Liver (tissue), 9 donors: Measurements from ENCODE around the gene NKAPL. TPM values are rescaled to one million over a fixed set of nuclear protein-coding genes. Genes with fewer than 3 reads are reported as not detected.

ENCODE experiments used
- DNase-seq: peaks from one replicate; pipeline ENCODE4 v3.0.0-alpha.2; 2017; ENCODE audit warnings: low spot score
- H3K27ac ChIP-seq, 2 donors: one replicate each; pipeline ENCODE4 v1.7.0; 2013; ENCODE audit warnings: inconsistent platforms in 2 of 2, low read length in 2 of 2, control low read depth in 1 of 2, low read depth in 1 of 2, mild to moderate bottlenecking in 1 of 2
- H3K27me3 ChIP-seq, 4 donors: one replicate each; pipeline versions ENCODE4 v1.6.1 to v1.7.0; 2013; ENCODE audit warnings: low read length in 3 of 4, inconsistent platforms in 1 of 4, mild to moderate bottlenecking in 1 of 4, moderate library complexity in 1 of 4; ENCODE audit not compliant: control insufficient read depth in 4 of 4, insufficient read depth in 4 of 4
- H3K36me3 ChIP-seq, 4 donors: one replicate each; pipeline versions ENCODE4 v1.6.1 to v1.7.0; 2013; ENCODE audit warnings: low read length in 3 of 4, mild to moderate bottlenecking in 3 of 4, low read depth in 1 of 4, moderate library complexity in 1 of 4; ENCODE audit not compliant: control insufficient read depth in 4 of 4, insufficient read depth in 3 of 4
- H3K4me1 ChIP-seq, 4 donors: one replicate each; pipeline versions ENCODE4 v1.6.1 to v1.7.0; 2013; ENCODE audit warnings: low read length in 3 of 4, mild to moderate bottlenecking in 3 of 4, moderate library complexity in 1 of 4; ENCODE audit not compliant: control insufficient read depth in 4 of 4, insufficient read depth in 4 of 4
- H3K4me3 ChIP-seq, 3 donors: one replicate each; pipeline versions ENCODE4 v1.6.1 to v1.7.0; 2013; ENCODE audit warnings: low read length in 3 of 3, control low read depth in 1 of 3, low read depth in 1 of 3, mild to moderate bottlenecking in 1 of 3
- H3K9ac ChIP-seq, 2 donors: one replicate each; pipeline ENCODE4 v1.7.0; 2013; ENCODE audit warnings: low read length in 2 of 2, mild to moderate bottlenecking in 2 of 2, moderate library complexity in 2 of 2, control low read depth in 1 of 2, low read depth in 1 of 2
- H3K9me3 ChIP-seq, 4 donors: one replicate each; pipeline versions ENCODE4 v1.6.1 to v1.7.0; 2013; ENCODE audit warnings: low read length in 3 of 4; ENCODE audit not compliant: control insufficient read depth in 4 of 4
- ATF3 ChIP-seq: IDR thresholded peaks from 2 replicates; pipeline ENCODE4 v1.6.1; 2016; ENCODE audit warnings: antibody characterized with exemption
- CTCF ChIP-seq: fragments of 150-350 bp; IDR thresholded peaks from 2 replicates; pipeline ENCODE4 v1.5.1; 2017; ENCODE audit warnings: improper control_type of control experiment, low read depth, low read length; ENCODE audit not compliant: missing input control
- EGR1 ChIP-seq, 2 donors: IDR thresholded peaks; 2 replicates each; pipeline ENCODE4 v1.6.1; 2016 to 2018; ENCODE audit warnings: antibody characterized with exemption in 2 of 2, low read depth in 2 of 2
- FOXA1 ChIP-seq: IDR thresholded peaks from 2 replicates; pipeline ENCODE4 v1.6.1; 2016; ENCODE audit warnings: antibody characterized with exemption
- FOXA2 ChIP-seq: IDR thresholded peaks from 2 replicates; pipeline ENCODE4 v1.6.1; 2016; ENCODE audit warnings: antibody characterized with exemption
- GABPA ChIP-seq, 2 donors: IDR thresholded peaks in 1 of 2; conservative IDR thresholded peaks in 1 of 2; 2 replicates each; pipeline ENCODE4 v1.6.1; 2016; ENCODE audit warnings: antibody characterized with exemption in 2 of 2, mild to moderate bottlenecking in 1 of 2, moderate library complexity in 1 of 2
- HNF4G ChIP-seq: IDR thresholded peaks from 2 replicates; pipeline ENCODE4 v1.6.1; 2016; ENCODE audit warnings: antibody characterized with exemption
- JUND ChIP-seq, 2 donors: IDR thresholded peaks; 2 replicates each; pipeline ENCODE4 v1.6.1; 2016; ENCODE audit warnings: antibody characterized with exemption in 2 of 2
- MAX ChIP-seq: IDR thresholded peaks from 2 replicates; pipeline ENCODE4 v1.6.1; 2016; ENCODE audit warnings: antibody characterized with exemption
- NR2F2 ChIP-seq: IDR thresholded peaks from 2 replicates; pipeline ENCODE4 v1.6.1; 2016; ENCODE audit warnings: antibody characterized with exemption
- RAD21 ChIP-seq, 2 donors: IDR thresholded peaks; 2 replicates each; pipeline ENCODE4 v1.6.1; 2016; ENCODE audit warnings: antibody characterized with exemption in 2 of 2, mild to moderate bottlenecking in 2 of 2
- REST ChIP-seq: IDR thresholded peaks from 2 replicates; pipeline ENCODE4 v1.6.1; 2016; ENCODE audit warnings: antibody characterized with exemption, mild to moderate bottlenecking
- RXRA ChIP-seq, 2 donors: IDR thresholded peaks; 2 replicates each; pipeline ENCODE4 v1.6.1; 2017 to 2018; ENCODE audit warnings: antibody characterized with exemption in 2 of 2, mild to moderate bottlenecking in 1 of 2
- SP1 ChIP-seq: IDR thresholded peaks from 2 replicates; pipeline ENCODE4 v1.6.1; 2018; ENCODE audit warnings: antibody characterized with exemption, mild to moderate bottlenecking
- TAF1 ChIP-seq: conservative IDR thresholded peaks from 2 replicates; pipeline ENCODE4 v1.6.1; 2016; ENCODE audit warnings: antibody characterized with exemption, mild to moderate bottlenecking
- YY1 ChIP-seq: IDR thresholded peaks from 2 replicates; pipeline ENCODE4 v1.6.1; 2016; ENCODE audit warnings: antibody characterized with exemption, mild to moderate bottlenecking
- ZBTB33 ChIP-seq: IDR thresholded peaks from 2 replicates; pipeline ENCODE4 v1.6.1; 2016; ENCODE audit warnings: antibody characterized with exemption
- WGBS: extraction: QIAGEN DNeasy Blood & Tissue Kit; methylation state at CpG from one replicate; pipeline ENCODE4 v1.1.7; 2013; 5-methylcytosine and 5-hydroxymethylcytosine counted together
- polyA plus RNA-seq, 2 donors: library from polyadenylated mRNA; stranded (reverse) in 1 of 2; unstranded in 1 of 2; fragments of 200-250 nt in 1 of 2; fragments of >200 nt in 1 of 2; fragmentation: Nextera tagmentation in 1 of 2; extraction: Ambion mirVana in 1 of 2; gene quantifications; one replicate each; pipeline versions ENCODE4 v1.2.1 to v1.2.3, GENCODE V29; 2013 to 2015
- total RNA-seq, 2 donors: library from RNA; depleted of rRNA; stranded (reverse); fragments of >200 nt; gene quantifications; one replicate each; pipeline ENCODE4 v1.2.3, GENCODE V29; 2014
- donor health status: healthy.
- donor health status: healthy.
- donor health status: healthy.
- donor health status: healthy.
- donor health status: healthy.

NKAPL gene
- total and polyA plus RNA-seq, 4 donors, result 0.22 to 0.61 (median 0.57) TPM

- H3K9me3 ChIP-seq, result peaks cover 0 to 6% (median 3%) of the 10 kb centered on the region in 4 donors
- H3K4me3 ChIP-seq, result no peak overlapping the region
- no peak for DNase-seq
- H3K27ac ChIP-seq, result no peak overlapping the region
- H3K27me3 ChIP-seq, result no peaks in the 10 kb centered on the region
- H3K9ac ChIP-seq, result no peak overlapping the region
- TF ChIP-seq ATF3 (no peak), MAX (no peak)
- WGBS, result 0% methylated on average over 1 of the region's 1 CpG
- peaks cover 0 to 6% (median 5%) of the 10 kb centered on the region in 4 donors for H3K4me1 ChIP-seq
- H3K36me3 ChIP-seq, result no peaks in the 10 kb centered on the region
These were observed 2.1 kb upstream of the NKAPL start for GRCh38 chr6:28257042-28257441.

- no peaks in the 10 kb centered on the region for H3K27me3 ChIP-seq
- no peak for DNase-seq
- no peak overlapping the region for H3K9ac ChIP-seq
- H3K4me3 ChIP-seq, result no peak overlapping the region
- peaks cover 3 to 13% (median 10%) of the 10 kb centered on the region in 4 donors for H3K4me1 ChIP-seq
- WGBS, result 57% methylated on average over 2 of the region's 2 CpGs
- TF ChIP-seq REST, result no peak
- TF ChIP-seq NR2F2, result no peak
- TF ChIP-seq YY1, result no peak
- TF ChIP-seq SP1, result no peak
- no peak for TF ChIP-seq JUND (IDR thresholded peaks at IDR 0.05)
- no peak for TF ChIP-seq CTCF
- TF ChIP-seq ZBTB33, result no peak
- no peak for TF ChIP-seq RAD21 (IDR thresholded peaks at IDR 0.05)
- TF ChIP-seq FOXA1, result no peak
- TF ChIP-seq FOXA2, result no peak
- TF ChIP-seq HNF4G, result no peak
- no peak for TF ChIP-seq RXRA (IDR thresholded peaks at IDR 0.05)
- no peak for TF ChIP-seq ATF3
- TF ChIP-seq TAF1, result no peak
- no peak for TF ChIP-seq EGR1 (IDR thresholded peaks at IDR 0.05; ENCODE audit: low read depth in 2 of 2)
- TF ChIP-seq GABPA (IDR thresholded peaks at IDR 0.05 in 1 of 2, conservative IDR thresholded peaks at IDR 0.05 in 1 of 2), result no peak
- H3K36me3 ChIP-seq, result no peaks in the 10 kb centered on the region
- H3K27ac ChIP-seq, result no peak overlapping the region
- peaks cover 0 to 6% (median 3%) of the 10 kb centered on the region in 4 donors for H3K9me3 ChIP-seq
These were observed 4.8 kb downstream of the NKAPL start for GRCh38 chr6:28263922-28264321.
